GM12878 (cell line): ENCODE results near the gene ARFGAP3. TPM values are rescaled to one million over a fixed set of nuclear protein-coding genes. Genes with fewer than 3 reads are reported as not detected.

Experiments used
- BCLAF1 ChIP-seq: fragments of 450-650 bp; IDR thresholded peaks from 2 replicates; pipeline ENCODE4 v1.6.1; 2017; ENCODE audit warnings: antibody characterized with exemption, mild to moderate bottlenecking, moderate library complexity
- E4F1 ChIP-seq: fragments of 450-650 bp; IDR thresholded peaks from 2 replicates; pipeline ENCODE4 v1.6.1; 2018; ENCODE audit warnings: borderline replicate concordance, mild to moderate bottlenecking; ENCODE audit not compliant: partially characterized antibody
- EGR1 ChIP-seq, 2 experiments: IDR thresholded peaks; 1 replicate in 1 of 2; 2 replicates in 1 of 2; pipeline ENCODE4 v1.6.1; 2011 to 2012; ENCODE audit warnings: low read depth in 2 of 2, low read length in 2 of 2, borderline replicate concordance in 1 of 2, mild to moderate bottlenecking in 1 of 2, moderate library complexity in 1 of 2
- JUNB ChIP-seq: IDR thresholded peaks from 2 replicates; pipeline ENCODE4 v1.6.1; 2016; ENCODE audit warnings: antibody characterized with exemption, mild to moderate bottlenecking
- MYB ChIP-seq: fragments of 150-350 bp; IDR thresholded peaks from 2 replicates; pipeline ENCODE4 v1.6.1; 2014; ENCODE audit warnings: mild to moderate bottlenecking, low read depth, low read length, borderline replicate concordance
- PBX3 ChIP-seq: IDR thresholded peaks from 2 replicates; pipeline ENCODE4 v1.6.1; 2011; ENCODE audit warnings: mild to moderate bottlenecking, low read depth, low read length, moderate library complexity; ENCODE audit not compliant: insufficient replicate concordance
- RAD51 ChIP-seq: fragments of 450-650 bp; IDR thresholded peaks from 2 replicates; pipeline ENCODE4 v1.6.1; 2016; ENCODE audit warnings: moderate library complexity, mild to moderate bottlenecking, inconsistent platforms
- RBBP5 ChIP-seq: fragments of 200-600 bp; sonication (generic); conservative IDR thresholded peaks from 2 replicates; pipeline ENCODE4 v1.6.1; 2016
- SIN3A ChIP-seq: IDR thresholded peaks from 2 replicates; pipeline ENCODE4 v1.6.1; 2012; ENCODE audit warnings: low read depth, low read length, improper control_type of control experiment
- SMAD5 ChIP-seq: IDR thresholded peaks from 2 replicates; pipeline ENCODE4 v1.6.1; 2016; ENCODE audit warnings: antibody characterized with exemption, low read depth
- TBL1XR1 ChIP-seq: IDR thresholded peaks from 2 replicates; pipeline ENCODE4 v1.6.1; 2012; ENCODE audit warnings: low read depth, low read length, improper control_type of control experiment
- ZBTB33 ChIP-seq: fragments of 450-650 bp; IDR thresholded peaks from 2 replicates; pipeline ENCODE4 v1.6.1; 2017; ENCODE audit warnings: mild to moderate bottlenecking
- polyA plus RNA-seq, 11 experiments: library from polyadenylated mRNA; depleted of rRNA in 4 of 11; unstranded in 6 of 11; stranded (reverse) in 5 of 11; fragments of >200 nt; fragmentation: Nextera tagmentation in 4 of 11; fragmentation: Illumina TruSeq in 1 of 11; extraction: Ambion mirVana in 4 of 11; extraction: Trizol in 1 of 11; gene quantifications; 1 replicate in 1 of 11; 2 replicates in 10 of 11; pipeline versions ENCODE4 v1.2.1 to v1.2.3, GENCODE V29; 2011 to 2016; ENCODE audit warnings: inconsistent platforms in 2 of 11, missing spikeins in 2 of 11, low read depth in 1 of 11
- total RNA-seq, 4 experiments: library from RNA; depleted of rRNA in 3 of 4; stranded (reverse); fragments of >200 nt in 3 of 4; fragmentation: Illumina TruSeq in 1 of 4; extraction: Trizol in 1 of 4; gene quantifications; 2 replicates each; pipeline versions ENCODE4 v1.2.1 to v1.2.3, GENCODE V29; 2013 to 2021
- TF ChIP-seq, protein P1 (sequence below): fragments of 450-650 bp; IDR thresholded peaks from 2 replicates; pipeline ENCODE4 v1.6.1; 2016; ENCODE audit warnings: mild to moderate bottlenecking
- TF ChIP-seq, protein P2 (sequence below): IDR thresholded peaks from 2 replicates; pipeline ENCODE4 v1.6.1; 2012; ENCODE audit warnings: mild to moderate bottlenecking, low read depth, low read length
- TF ChIP-seq, protein P3 (sequence below): IDR thresholded peaks from 2 replicates; pipeline ENCODE4 v1.6.1; 2012; ENCODE audit warnings: low read length, inconsistent platforms

ARFGAP3 gene
- total and polyA plus RNA-seq, 10 of the 15 experiments (the other 5 are each of a cell fraction or from before 2014, with no cell fraction given), result 29.7 to 50.8 (median 39.5) TPM

DNA sequence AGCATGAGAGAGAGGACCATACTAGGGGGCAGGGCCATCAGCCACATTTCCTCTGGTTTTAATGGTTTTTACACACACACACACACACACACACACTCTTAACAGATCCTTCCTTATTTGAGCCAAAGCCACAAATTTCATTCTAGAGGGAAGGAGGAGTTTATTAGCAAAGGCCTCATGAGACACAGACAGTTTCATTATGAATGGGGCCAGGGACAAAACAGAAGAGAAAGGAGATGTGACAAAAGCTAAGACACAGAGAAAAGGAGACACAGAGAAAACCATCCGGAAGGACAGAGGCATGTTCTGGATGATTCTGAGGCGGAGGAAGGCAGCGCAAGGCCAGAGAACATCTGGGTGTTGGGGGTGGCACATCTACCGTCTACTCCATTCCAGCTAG lies 32.2 kb upstream of the ARFGAP3 start (continued):
- TF ChIP-seq EGR1 (IDR thresholded peaks at IDR 0.05; ENCODE audit: borderline replicate concordance in 1 of 2, low read depth in 2 of 2, low read length in 2 of 2), result 0 out of 3 replicates have a peak, but pooled peaks of 1 of the 2 experiments have one; percentile 15
- peak; percentile 94 for TF ChIP-seq JUNB
- TF ChIP-seq RAD51, result no peak
- no peak for TF ChIP-seq MYB
- no peak for TF ChIP-seq E4F1
- no peak for TF ChIP-seq BCLAF1
- TF ChIP-seq, protein P1, sequence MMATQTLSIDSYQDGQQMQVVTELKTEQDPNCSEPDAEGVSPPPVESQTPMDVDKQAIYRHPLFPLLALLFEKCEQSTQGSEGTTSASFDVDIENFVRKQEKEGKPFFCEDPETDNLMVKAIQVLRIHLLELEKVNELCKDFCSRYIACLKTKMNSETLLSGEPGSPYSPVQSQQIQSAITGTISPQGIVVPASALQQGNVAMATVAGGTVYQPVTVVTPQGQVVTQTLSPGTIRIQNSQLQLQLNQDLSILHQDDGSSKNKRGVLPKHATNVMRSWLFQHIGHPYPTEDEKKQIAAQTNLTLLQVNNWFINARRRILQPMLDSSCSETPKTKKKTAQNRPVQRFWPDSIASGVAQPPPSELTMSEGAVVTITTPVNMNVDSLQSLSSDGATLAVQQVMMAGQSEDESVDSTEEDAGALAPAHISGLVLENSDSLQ, result peak; percentile 37; the same call in 1 of the 2 replicates
- no peak for TF ChIP-seq PBX3
- TF ChIP-seq SMAD5, result no peak
- peak; percentile 76; the same call in 1 of the 2 replicates for TF ChIP-seq TBL1XR1
- TF ChIP-seq RBBP5, result no peak
- TF ChIP-seq, protein P2, sequence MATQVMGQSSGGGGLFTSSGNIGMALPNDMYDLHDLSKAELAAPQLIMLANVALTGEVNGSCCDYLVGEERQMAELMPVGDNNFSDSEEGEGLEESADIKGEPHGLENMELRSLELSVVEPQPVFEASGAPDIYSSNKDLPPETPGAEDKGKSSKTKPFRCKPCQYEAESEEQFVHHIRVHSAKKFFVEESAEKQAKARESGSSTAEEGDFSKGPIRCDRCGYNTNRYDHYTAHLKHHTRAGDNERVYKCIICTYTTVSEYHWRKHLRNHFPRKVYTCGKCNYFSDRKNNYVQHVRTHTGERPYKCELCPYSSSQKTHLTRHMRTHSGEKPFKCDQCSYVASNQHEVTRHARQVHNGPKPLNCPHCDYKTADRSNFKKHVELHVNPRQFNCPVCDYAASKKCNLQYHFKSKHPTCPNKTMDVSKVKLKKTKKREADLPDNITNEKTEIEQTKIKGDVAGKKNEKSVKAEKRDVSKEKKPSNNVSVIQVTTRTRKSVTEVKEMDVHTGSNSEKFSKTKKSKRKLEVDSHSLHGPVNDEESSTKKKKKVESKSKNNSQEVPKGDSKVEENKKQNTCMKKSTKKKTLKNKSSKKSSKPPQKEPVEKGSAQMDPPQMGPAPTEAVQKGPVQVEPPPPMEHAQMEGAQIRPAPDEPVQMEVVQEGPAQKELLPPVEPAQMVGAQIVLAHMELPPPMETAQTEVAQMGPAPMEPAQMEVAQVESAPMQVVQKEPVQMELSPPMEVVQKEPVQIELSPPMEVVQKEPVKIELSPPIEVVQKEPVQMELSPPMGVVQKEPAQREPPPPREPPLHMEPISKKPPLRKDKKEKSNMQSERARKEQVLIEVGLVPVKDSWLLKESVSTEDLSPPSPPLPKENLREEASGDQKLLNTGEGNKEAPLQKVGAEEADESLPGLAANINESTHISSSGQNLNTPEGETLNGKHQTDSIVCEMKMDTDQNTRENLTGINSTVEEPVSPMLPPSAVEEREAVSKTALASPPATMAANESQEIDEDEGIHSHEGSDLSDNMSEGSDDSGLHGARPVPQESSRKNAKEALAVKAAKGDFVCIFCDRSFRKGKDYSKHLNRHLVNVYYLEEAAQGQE, result no peak
- TF ChIP-seq, protein P3, sequence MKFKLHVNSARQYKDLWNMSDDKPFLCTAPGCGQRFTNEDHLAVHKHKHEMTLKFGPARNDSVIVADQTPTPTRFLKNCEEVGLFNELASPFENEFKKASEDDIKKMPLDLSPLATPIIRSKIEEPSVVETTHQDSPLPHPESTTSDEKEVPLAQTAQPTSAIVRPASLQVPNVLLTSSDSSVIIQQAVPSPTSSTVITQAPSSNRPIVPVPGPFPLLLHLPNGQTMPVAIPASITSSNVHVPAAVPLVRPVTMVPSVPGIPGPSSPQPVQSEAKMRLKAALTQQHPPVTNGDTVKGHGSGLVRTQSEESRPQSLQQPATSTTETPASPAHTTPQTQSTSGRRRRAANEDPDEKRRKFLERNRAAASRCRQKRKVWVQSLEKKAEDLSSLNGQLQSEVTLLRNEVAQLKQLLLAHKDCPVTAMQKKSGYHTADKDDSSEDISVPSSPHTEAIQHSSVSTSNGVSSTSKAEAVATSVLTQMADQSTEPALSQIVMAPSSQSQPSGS, result peak; percentile 87
- TF ChIP-seq ZBTB33, result no peak
- no peak; the same call in 1 of the 2 replicates for TF ChIP-seq SIN3A
